HG02885 (cell line): ENCODE measurements around the gene TBPL2.

Source experiments
- ATAC-seq: cut with Tn5 transposase; IDR thresholded peaks from one replicate; pipeline ENCODE4 v1.9.1; 2021; ENCODE audit warnings: mild to moderate bottlenecking; ENCODE audit not compliant: unreplicated experiment, poor library complexity

The TBPL2 gene

DNA sequence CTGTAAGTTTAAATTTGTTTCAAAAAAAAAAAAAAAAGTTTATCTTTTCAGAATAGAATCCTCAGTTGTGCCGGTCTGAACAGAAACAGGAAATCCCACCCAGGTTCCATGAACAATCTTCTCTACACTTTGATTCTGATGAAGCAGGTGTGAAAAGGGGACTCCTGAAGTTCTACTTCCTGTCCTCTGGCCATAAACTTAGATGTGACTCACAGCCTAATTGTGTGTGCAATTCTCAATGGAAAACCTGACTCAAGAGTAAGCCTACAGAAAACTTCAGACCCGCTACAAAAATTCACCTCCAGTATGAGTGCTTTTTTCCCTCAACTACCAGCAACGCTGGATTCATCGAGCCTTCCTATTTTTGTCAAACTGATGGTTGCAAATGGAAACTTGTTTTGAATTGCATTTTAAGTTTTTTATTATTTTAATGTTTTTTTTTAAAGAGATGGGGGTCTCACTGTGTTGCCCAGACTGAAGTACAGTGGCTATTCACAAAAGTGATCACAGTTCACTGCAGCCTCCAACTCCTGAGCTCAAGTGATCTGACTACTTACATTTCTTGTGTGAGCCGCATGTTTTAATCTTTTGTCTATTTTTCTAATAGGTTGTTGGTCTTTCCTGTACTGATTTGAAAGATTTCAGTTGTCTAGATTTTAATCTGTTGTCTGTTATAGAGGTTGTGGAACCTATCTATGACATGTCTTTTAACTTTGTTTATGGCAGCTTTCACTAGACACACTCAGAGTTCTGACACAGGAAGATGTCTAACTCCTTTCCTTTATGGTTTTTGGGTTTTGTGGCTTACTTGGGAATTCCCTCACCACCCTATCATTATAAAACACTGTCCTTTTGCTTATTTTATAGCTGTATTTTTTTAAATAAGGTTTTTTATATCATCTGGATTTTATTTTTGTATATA lies 66.4 kb downstream of the TBPL2 start:
- ATAC-seq = peak; percentile 66

DNA sequence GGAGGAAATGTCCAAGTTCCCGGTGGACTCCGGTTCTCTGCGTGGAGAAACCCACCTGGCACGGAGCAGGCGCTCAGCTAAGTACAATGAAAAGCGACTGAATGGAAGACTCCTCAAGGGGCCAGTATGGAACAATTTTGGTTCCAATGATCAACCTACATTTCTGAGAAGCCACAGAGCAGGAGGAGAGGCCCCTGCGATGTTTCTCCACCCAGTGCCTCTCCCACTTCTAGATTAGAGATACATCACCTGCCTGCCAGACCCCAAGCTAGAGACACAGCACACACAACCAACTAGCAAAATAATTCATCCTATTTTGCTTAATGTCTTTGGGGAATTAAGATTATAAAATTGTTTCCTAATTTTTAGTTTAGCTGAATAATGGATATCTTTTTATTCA lies 67.6 kb downstream of the TBPL2 start:
- ATAC-seq = no peak

DNA sequence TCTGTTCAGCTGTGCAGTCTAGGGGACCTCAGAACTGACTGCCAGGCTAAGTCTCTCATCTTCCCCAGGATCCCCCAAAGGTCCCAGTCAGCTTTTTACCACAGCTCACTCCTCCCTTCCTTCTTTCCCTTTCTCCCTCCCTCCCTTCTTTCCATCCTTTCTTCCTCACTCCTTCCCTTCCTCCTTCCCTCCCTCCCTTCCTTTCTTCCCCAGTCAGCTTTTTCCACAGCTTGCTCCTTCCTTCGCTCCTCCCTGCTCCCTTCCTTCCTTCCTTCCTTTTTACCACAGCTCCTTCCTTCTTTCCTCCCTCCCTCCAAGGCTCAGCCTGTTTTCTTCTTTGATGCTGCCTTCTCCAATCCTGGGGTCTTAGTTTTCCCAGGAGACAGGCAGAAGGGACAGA lies 68.0 kb downstream of the TBPL2 start:
- ATAC-seq = no peak

DNA sequence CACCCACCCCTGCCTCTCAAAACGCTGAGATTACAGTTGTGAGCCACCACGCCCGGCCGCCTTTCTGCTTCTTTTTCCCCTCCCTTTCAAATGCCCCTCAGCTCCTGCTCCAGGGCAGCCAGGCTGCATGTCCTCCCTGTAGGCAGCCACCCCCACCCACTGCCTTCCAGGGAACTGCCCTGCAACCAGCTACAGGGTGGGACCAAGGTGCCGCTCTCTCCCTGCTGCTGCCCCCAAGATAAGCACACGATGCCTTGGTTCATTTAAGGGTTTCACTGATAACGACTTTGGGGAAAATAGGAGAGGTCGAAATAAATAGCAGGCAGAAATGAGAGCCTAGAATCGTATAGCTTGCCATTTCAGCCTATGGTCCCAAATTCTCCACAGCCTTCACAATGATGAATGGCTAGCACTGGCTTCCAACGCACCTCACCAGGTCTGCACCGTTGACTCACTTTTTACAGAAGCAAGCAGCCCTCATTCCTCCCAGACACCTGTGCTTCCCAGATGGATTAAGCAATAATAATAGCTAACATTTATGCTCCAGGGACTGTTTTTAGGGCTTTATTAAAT lies 69.4 kb downstream of the TBPL2 start:
- no peak for ATAC-seq

DNA sequence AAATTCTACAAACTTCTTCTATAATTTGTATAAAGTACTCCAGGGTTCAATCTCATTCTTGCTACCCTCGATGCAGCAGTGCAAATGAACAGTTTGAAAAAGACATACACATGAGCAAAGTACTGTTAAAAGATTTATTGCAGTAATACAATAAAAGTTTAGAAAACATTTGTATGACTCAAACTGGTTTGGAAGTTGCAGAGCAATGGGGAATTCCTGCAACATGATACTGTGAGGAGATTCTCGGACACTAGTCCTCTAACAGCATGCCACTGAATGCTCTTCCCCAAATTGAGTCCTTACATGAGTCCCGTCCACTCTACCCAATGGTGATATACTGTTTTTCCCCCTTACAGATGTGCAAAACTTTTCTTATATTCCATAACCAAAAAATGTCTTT lies 74.1 kb downstream of the TBPL2 start:
- no peak for ATAC-seq
